Lung (tissue), 12 donors: ENCODE data around the gene GRIN2D. TPM values are rescaled to one million over a fixed set of nuclear protein-coding genes. Genes with fewer than 3 reads are reported as not detected.

Experiments used
- ATAC-seq: fragments of 200-7000 bp; cut with Tn5 transposase; one replicate; pipeline ENCODE4 v1.9.1; 2020; ENCODE audit warnings: moderate number of reproducible peaks; ENCODE audit not compliant: insufficient read depth, low FRiP score
- DNase-seq, 3 donors: peaks; one replicate each; pipeline ENCODE4 v3.0.0-alpha.2; 2013 to 2017
- H3K27ac ChIP-seq, 2 donors: one replicate each; pipeline ENCODE4 v1.5.1; 2013; ENCODE audit warnings: mild to moderate bottlenecking in 2 of 2, moderate library complexity in 2 of 2, control low read depth in 1 of 2, inconsistent platforms in 1 of 2, low read depth in 1 of 2, low read length in 1 of 2
- H3K27me3 ChIP-seq, 3 donors: one replicate each; pipeline ENCODE4 v1.5.1; 2013; ENCODE audit warnings: low read length in 2 of 3; ENCODE audit not compliant: control insufficient read depth in 3 of 3, insufficient read depth in 3 of 3
- H3K36me3 ChIP-seq, 4 donors: one replicate each; pipeline ENCODE4 v1.5.1; 2013; ENCODE audit warnings: low read length in 4 of 4, mild to moderate bottlenecking in 1 of 4, moderate library complexity in 1 of 4; ENCODE audit not compliant: control insufficient read depth in 4 of 4, insufficient read depth in 4 of 4
- H3K4me1 ChIP-seq, 5 donors: one replicate each; pipeline ENCODE4 v1.5.1; 2013; ENCODE audit warnings: low read length in 5 of 5, mild to moderate bottlenecking in 2 of 5, moderate library complexity in 1 of 5; ENCODE audit not compliant: control insufficient read depth in 5 of 5, insufficient read depth in 5 of 5
- H3K4me3 ChIP-seq: one replicate; pipeline ENCODE4 v1.5.1; 2013; ENCODE audit warnings: mild to moderate bottlenecking, control low read depth, moderate library complexity
- H3K9ac ChIP-seq, 2 donors: one replicate each; pipeline ENCODE4 v1.5.1; 2013; ENCODE audit warnings: low read length in 2 of 2, control low read depth in 1 of 2; ENCODE audit not compliant: insufficient read depth in 1 of 2
- H3K9me3 ChIP-seq, 4 donors: one replicate each; pipeline ENCODE4 v1.5.1; 2013; ENCODE audit warnings: low read length in 3 of 4, mild to moderate bottlenecking in 1 of 4, moderate library complexity in 1 of 4; ENCODE audit not compliant: control insufficient read depth in 4 of 4, insufficient read depth in 3 of 4
- CTCF ChIP-seq: IDR thresholded peaks from 2 replicates; pipeline ENCODE4 v1.5.1; 2012; ENCODE audit warnings: mild to moderate bottlenecking; ENCODE audit errors: control extremely low read depth, extremely low read depth
- WGBS, 2 donors: extraction: QIAGEN DNeasy Blood & Tissue Kit; methylation state at CpG; one replicate each; pipeline ENCODE4 v1.1.7; 2013; 5-methylcytosine and 5-hydroxymethylcytosine counted together
- polyA plus RNA-seq, 2 donors: library from polyadenylated mRNA; stranded (reverse); fragments of 200-250 nt; gene quantifications; one replicate each; pipeline ENCODE4 v1.2.1, GENCODE V29; 2013
- total RNA-seq, 2 donors: library from RNA; depleted of rRNA in 1 of 2; stranded (reverse); fragments of >200 nt in 1 of 2; gene quantifications; one replicate each; pipeline ENCODE4 v1.2.1, GENCODE V29; 2014 to 2021
- donor health status: control.
- donor health status: control.
- donor health status: Bipolar disorder and iron deficiency.
- donor health status: healthy.
- donor health status: DM: yes; HTN: yes; CAD: no.

The GRIN2D gene
- total and polyA plus RNA-seq, 4 donors = 0.26 to 1.0 (median 0.43) TPM

- 86 to 95% methylated on average over 10 of the region's 10 CpGs for WGBS, 2 donors
- no peak overlapping the region for H3K27ac ChIP-seq
- no peak overlapping the region for H3K4me3 ChIP-seq
- no peak for DNase-seq
- no peak for ATAC-seq
- no peaks in the 10 kb centered on the region for H3K4me1 ChIP-seq
- peaks cover 4 to 13% (median 8%) of the 10 kb centered on the region in 4 donors for H3K36me3 ChIP-seq
- no peaks in the 10 kb centered on the region for H3K9me3 ChIP-seq
- no peaks in the 10 kb centered on the region for H3K27me3 ChIP-seq
- TF ChIP-seq CTCF = no peak
- no peak overlapping the region for H3K9ac ChIP-seq
Observed at GRCh38 chr19:48378194-48378570, 15.3 kb upstream of the GRIN2D start.

GRCh38 chr19:48379058-48379457 is 14.4 kb upstream of the GRIN2D start:
- 77 to 83% methylated on average over 5 of the region's 5 CpGs for WGBS, 2 donors
- Histone ChIP-seq H3K27ac (no peak overlapping the region), H3K27me3 (no peaks in the 10 kb centered on the region), H3K9me3 (no peaks in the 10 kb centered on the region), H3K9ac (no peak overlapping the region), H3K4me3 (no peak overlapping the region), H3K36me3 (peaks cover 9 to 21% (median 15%) of the 10 kb centered on the region in 4 donors), H3K4me1 (no peaks in the 10 kb centered on the region)
- ATAC-seq (no peak), DNase-seq (no peak)
- TF ChIP-seq CTCF = no peak

- ATAC-seq (no peak), DNase-seq (no peak)
- no peak for TF ChIP-seq CTCF
- Histone ChIP-seq H3K9me3 (no peaks in the 10 kb centered on the region), H3K27ac (no peak overlapping the region), H3K36me3 (peaks cover 16 to 37% (median 29%) of the 10 kb centered on the region in 4 donors), H3K9ac (no peak overlapping the region), H3K4me1 (no peaks in the 10 kb centered on the region), H3K4me3 (no peak overlapping the region), H3K27me3 (no peaks in the 10 kb centered on the region)
- 93% methylated on average over 11 of the region's 11 CpGs for WGBS, 2 donors
Observed at GRCh38 chr19:48381178-48381950, 12.1 kb upstream of the GRIN2D start.
